Measurements from ENCODE around the gene LMO7.
A peak's percentile ranks its signal among the peaks of the same experiment; 100 is the strongest.
"Not testable (repeated sequence)": the region's sequence is repeated elsewhere in the genome, so short reads cannot be mapped to it uniquely, and the experiment has no call there.

Gene LMO7

GRCh38 chr13:75770592-75771011 lies 134.5 kb downstream of the LMO7 start:
- DNase-seq (ENCODE audit: low read depth, low spot score), result no peak

DNA sequence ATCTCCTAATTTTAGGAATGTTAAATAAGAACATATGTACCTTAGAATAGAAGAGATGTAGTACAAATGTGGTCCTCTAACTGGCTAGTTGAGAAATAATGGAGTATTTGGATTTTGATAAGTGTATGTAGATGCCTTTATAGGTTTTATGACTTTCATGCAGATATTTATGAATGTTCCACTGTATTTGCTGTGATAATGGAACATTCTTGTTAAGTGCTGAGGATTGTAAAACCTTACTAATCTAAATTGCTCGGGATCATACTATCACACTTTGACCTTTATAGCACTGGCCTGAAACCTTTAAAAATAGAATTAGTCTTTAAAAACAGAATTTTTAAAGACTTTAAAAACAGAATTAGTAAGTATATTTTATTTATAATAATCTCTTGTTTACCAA lies 135.1 kb downstream of the LMO7 start:
- DNase-seq (ENCODE audit: low read depth, low spot score), result no peak

GRCh38 chr13:75771818-75772217 lies 135.7 kb downstream of the LMO7 start:
- peak; percentile 75 for DNase-seq (ENCODE audit: low read depth, low spot score)

GRCh38 chr13:75774176-75774575 lies 138.0 kb downstream of the LMO7 start:
- DNase-seq (ENCODE audit: low read depth, low spot score), result no peak

- DNase-seq (ENCODE audit: low read depth, low spot score), result no peak
These were observed 140.4 kb downstream of the LMO7 start for GRCh38 chr13:75776550-75776949.

GRCh38 chr13:75779393-75779792 lies 143.3 kb downstream of the LMO7 start:
- DNase-seq (ENCODE audit: low read depth, low spot score), result no peak

DNA sequence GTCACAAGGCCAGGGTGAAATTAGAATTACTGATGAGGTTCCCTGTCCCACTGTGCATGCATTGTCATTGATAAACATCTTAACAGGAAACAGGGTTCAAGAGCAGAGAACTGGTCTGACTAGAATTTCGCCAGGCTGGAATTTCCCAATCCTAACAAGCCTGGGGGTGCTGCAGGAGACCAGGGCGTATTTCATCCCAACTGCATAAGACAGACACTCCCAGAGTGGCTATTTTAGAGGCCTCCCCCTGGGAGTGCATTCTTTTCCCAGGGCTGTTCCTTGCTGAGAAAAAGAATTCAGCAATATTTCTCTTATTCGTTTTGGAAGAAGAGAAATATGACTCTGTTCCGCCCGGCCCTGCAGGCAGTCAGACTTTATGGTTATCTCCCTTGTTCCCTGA lies 144.0 kb downstream of the LMO7 start:
- DNase-seq (ENCODE audit: low read depth, low spot score), result not testable (repeated sequence)

- DNase-seq (ENCODE audit: low read depth, low spot score), result no peak
These were observed 146.9 kb downstream of the LMO7 start for GRCh38 chr13:75782985-75783384.

- DNase-seq (ENCODE audit: low read depth, low spot score), result no peak
These were observed 147.9 kb downstream of the LMO7 start for GRCh38 chr13:75784003-75784402.

GRCh38 chr13:75785130-75785529 lies 149.0 kb downstream of the LMO7 start:
- DNase-seq (ENCODE audit: low read depth, low spot score), result no peak

- DNase-seq (ENCODE audit: low read depth, low spot score), result peak; percentile 52
These were observed 151.3 kb downstream of the LMO7 start for GRCh38 chr13:75787249-75787928.

DNA sequence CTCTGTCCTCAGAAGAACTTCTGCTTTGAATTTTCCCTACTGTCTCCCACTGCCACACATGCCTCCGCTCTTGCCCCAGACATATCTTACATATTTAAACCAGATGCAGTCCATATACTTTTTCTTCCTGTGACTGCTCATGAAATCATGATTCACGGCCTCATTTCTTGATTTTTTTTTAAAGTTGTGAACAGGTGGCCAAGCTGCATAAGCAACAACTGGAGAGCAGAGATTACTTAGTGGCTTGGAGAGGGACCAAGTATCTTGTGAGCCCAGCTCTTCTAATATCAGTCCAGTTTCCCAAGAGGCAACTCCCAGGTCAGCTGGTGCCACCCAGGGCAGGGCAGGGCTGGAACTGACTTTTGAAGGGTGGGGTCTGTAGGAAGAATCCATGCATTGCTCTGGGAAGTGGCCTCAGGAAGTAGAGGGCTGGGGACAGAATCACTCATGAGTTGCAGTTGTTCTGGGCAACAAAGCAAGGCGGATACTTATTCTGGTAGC lies 152.4 kb downstream of the LMO7 start:
- no peak for DNase-seq (ENCODE audit: low read depth, low spot score)

GRCh38 chr13:75789451-75790197 lies 153.5 kb downstream of the LMO7 start:
- DNase-seq (ENCODE audit: low read depth, low spot score), result no peak

DNA sequence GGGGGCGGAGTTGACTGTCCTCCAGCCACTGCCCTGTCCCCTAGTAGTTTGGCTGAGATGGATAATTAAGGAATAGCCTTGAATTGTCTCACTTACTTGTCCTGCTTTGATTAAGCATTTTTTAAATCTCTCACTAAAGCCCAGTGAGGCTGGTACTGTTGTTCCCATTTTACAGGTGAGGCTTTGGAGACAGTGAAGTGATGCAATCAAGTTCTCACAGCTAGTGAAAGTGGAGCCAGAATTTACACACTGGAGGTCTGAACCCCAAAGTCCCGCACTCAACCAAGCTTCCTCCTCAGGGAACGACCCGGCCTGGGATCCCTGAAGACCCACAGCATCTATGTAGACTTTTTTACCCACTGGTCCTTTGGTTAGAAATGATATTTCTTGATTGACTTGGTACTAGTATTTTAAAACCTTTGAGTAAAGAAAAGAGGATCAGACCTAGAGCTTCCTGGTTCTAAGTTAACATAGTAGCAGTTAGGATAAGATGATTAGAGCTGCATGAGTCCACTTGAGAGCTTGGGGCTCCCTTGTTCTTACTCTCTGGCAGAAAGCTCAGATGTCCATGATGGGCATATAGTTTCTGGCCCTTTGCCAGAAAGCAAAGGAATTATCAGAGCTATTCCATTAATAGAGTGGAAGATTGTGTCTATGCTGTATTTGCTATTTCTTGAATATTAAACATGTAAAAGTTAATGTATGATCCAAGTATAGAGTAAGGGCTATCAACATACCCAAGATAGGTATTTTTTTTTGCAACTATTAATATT lies 154.3 kb downstream of the LMO7 start:
- DNase-seq (ENCODE audit: low read depth, low spot score), result no peak

GRCh38 chr13:75792526-75793187 lies 156.5 kb downstream of the LMO7 start:
- DNase-seq (ENCODE audit: low read depth, low spot score), result peak; percentile 54

- DNase-seq (ENCODE audit: low read depth, low spot score), result not testable (repeated sequence)
These were observed 157.0 kb downstream of the LMO7 start for GRCh38 chr13:75793188-75793567.

DNA sequence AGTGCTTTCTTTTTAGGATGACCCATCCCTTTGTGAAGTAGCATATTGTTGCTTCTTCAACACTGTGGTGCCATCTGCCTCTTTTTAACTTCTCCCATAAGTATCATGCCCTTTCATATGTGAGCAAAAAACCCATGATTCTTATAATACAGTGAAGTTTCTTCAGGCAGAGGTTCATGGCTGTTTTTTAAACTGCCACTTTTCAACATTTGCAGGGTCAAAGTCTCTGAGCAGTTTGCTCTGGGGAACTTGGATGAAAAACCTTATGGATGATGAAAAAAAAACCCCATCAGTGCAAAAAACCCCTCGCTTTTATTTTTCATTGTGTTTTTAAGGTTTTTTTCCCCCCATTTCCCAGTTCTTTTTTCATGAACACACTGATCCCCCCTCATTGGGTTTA lies 158.5 kb downstream of the LMO7 start:
- DNase-seq (ENCODE audit: low read depth, low spot score), result no peak

DNA sequence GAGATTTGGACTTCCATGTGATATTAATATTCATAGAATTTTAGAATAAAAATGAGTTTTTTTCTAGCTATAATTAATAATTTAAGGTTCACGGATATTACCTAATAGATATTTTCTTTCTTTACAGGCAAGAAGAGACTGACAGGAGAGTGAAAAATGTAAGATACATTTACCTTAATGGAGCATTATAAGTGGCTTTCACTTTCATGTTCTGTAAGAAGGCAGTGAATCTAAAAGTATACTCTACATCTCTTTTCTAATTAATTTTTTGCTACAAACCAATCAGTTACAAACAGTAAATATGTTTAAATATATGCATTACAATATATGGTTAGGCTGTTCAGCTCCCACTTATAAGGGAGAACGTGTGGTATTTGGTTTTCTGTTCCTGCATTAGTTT lies 159.1 kb downstream of the LMO7 start:
- DNase-seq (ENCODE audit: low read depth, low spot score), result no peak

- no peak for DNase-seq (ENCODE audit: low read depth, low spot score)
These were observed 160.7 kb downstream of the LMO7 start for GRCh38 chr13:75796825-75797224.

DNA sequence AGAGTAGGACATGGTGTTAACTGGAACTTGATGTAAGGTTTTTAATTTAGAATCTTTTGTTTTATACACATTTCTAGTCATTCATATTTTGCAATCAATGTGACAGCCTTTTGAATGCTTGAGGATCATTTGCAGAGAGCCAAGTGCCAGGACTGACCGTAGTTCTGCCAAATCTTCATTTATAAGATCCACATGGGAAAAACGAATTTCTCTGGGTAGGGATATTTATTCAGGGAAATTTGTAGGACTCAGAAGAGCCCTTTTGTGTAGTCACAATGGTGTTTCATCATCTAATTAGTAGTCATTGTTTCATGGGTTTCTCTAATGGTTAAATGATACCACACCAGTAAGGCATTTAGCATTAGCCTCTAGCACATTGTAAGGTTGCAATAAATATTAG lies 161.1 kb downstream of the LMO7 start:
- no peak for DNase-seq (ENCODE audit: low read depth, low spot score)

DNA sequence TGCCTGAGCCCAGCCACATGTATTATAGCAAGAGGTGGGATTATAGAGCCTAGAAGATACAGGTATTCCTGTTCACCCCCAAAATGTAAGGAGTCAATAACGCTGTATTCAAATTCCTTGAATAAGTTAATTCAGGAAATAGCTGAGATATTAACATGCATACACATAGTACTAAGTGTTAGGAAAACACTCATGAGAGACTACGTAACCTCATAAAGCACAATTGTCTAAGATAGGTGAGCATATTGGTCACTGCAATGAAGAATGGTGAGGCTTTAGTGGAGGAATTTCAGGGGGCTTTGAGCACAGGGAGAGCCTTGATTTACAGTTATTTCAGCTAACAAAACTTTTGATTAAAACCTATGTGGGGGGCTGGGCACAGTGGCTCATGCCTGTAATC lies 161.6 kb downstream of the LMO7 start:
- no peak for DNase-seq (ENCODE audit: low read depth, low spot score)
